SK-N-SH (cell line): Measurements from ENCODE around the gene PRPS1. TPM values are rescaled to one million over a fixed set of nuclear protein-coding genes. Genes with fewer than 3 reads are reported as not detected.

Experiments
- CTCF ChIA-PET: fragments of 300-600, 350-600 bp; formaldehyde crosslinking; extraction: SDS; loops from one replicate; lab custom pipeline; 2021; lab: Yijun Ruan, JAX
- POLR2A ChIA-PET: fragments of 350-600 bp; sonication (Branson Sonifier 250); formaldehyde crosslinking; extraction: SDS; loops from one replicate; lab custom pipeline; 2020; ENCODE audit warnings: antibody characterized with exemption, inconsistent platforms; lab: Yijun Ruan, JAX
- DNase-seq: peaks from one replicate; pipeline ENCODE4 v3.0.0; 2012
- H2AFZ ChIP-seq: fragments of 200-600 bp; sonication (generic); 2 replicates; pipeline ENCODE4 v1.8.1; 2016; ENCODE audit warnings: antibody characterized with exemption, mild to moderate bottlenecking, low read depth
- H3F3A ChIP-seq: fragments of 200-600 bp; sonication (generic); replicated peaks from 2 replicates; pipeline ENCODE3; 2016; ENCODE audit warnings: antibody characterized with exemption, mild to moderate bottlenecking; ENCODE audit not compliant: insufficient read depth
- H3K27ac ChIP-seq, 2 experiments: fragments of 200-500 bp in 1 of 2; fragments of 200-600 bp in 1 of 2; sonication (Bioruptor generic) in 1 of 2; sonication (generic), shearing (Covaris generic) in 1 of 2; 2 replicates each; pipeline versions ENCODE4 v1.5.1 to v1.6.1; 2014 to 2016; ENCODE audit warnings: low read depth in 2 of 2, inconsistent platforms in 1 of 2, low read length in 1 of 2, mild to moderate bottlenecking in 1 of 2, mixed read lengths in 1 of 2
- H3K27me3 ChIP-seq: fragments of 200-600 bp; sonication (generic), shearing (Covaris generic); 2 replicates; pipeline ENCODE4 v1.6.1; 2016; ENCODE audit warnings: mixed run types; ENCODE audit not compliant: insufficient read depth
- H3K36me3 ChIP-seq, 2 experiments: fragments of 200-500 bp in 1 of 2; fragments of 200-600 bp in 1 of 2; sonication (Bioruptor generic) in 1 of 2; sonication (generic) in 1 of 2; replicated peaks in 1 of 2; 2 replicates each; pipeline versions ENCODE3 to v1.5.1; 2014 to 2016; ENCODE audit warnings: low read length in 1 of 2, mild to moderate bottlenecking in 1 of 2; ENCODE audit not compliant: insufficient read depth in 2 of 2, control insufficient read depth in 1 of 2
- H3K4me1 ChIP-seq, 2 experiments: fragments of 200-500 bp in 1 of 2; fragments of 200-600 bp in 1 of 2; sonication (Bioruptor generic) in 1 of 2; sonication (generic), shearing (Covaris generic) in 1 of 2; 2 replicates each; pipeline versions ENCODE4 v1.5.1 to v1.6.1; 2014 to 2016; ENCODE audit warnings: low read depth in 1 of 2, low read length in 1 of 2, mixed run types in 1 of 2; ENCODE audit not compliant: insufficient read depth in 2 of 2, control insufficient read depth in 1 of 2
- H3K4me2 ChIP-seq: fragments of 200-600 bp; sonication (generic), shearing (Covaris generic); 2 replicates; pipeline ENCODE4 v1.6.1; 2017; ENCODE audit warnings: mixed run types
- H3K4me3 ChIP-seq, 2 experiments: fragments of 200-500 bp in 1 of 2; fragments of 200-600 bp in 1 of 2; sonication (Bioruptor generic) in 1 of 2; sonication (generic), shearing (Covaris generic) in 1 of 2; 2 replicates each; pipeline versions ENCODE4 v1.5.1 to v1.8.1; 2014 to 2016; ENCODE audit warnings: low read depth in 2 of 2, inconsistent platforms in 1 of 2, low read length in 1 of 2, mild to moderate bottlenecking in 1 of 2, mixed read lengths in 1 of 2, moderate library complexity in 1 of 2
- H3K79me2 ChIP-seq: fragments of 200-600 bp; sonication (generic); 2 replicates; pipeline ENCODE4 v1.8.1; 2017; ENCODE audit warnings: mild to moderate bottlenecking; ENCODE audit not compliant: insufficient read depth
- H3K9ac ChIP-seq: fragments of 200-600 bp; sonication (generic); 2 replicates; pipeline ENCODE4 v1.6.1; 2017; ENCODE audit warnings: mixed run types
- H3K9me2 ChIP-seq: fragments of 200-600 bp; sonication (generic); 2 replicates; pipeline ENCODE4 v1.6.1; 2017; ENCODE audit warnings: mixed run types
- H3K9me3 ChIP-seq: fragments of 200-600 bp; sonication (generic); 2 replicates; pipeline ENCODE4 v1.6.1; 2017; ENCODE audit warnings: mixed run types, mild to moderate bottlenecking, moderate library complexity
- H4K20me1 ChIP-seq: fragments of 200-600 bp; sonication (generic); 2 replicates; pipeline ENCODE4 v1.6.1; 2017; ENCODE audit warnings: mild to moderate bottlenecking, mixed run types; ENCODE audit not compliant: insufficient read depth
- CHD2 ChIP-seq: fragments of 150-350 bp; IDR thresholded peaks from 2 replicates; pipeline ENCODE4 v1.6.1; 2018; ENCODE audit warnings: low read length; ENCODE audit not compliant: partially characterized antibody
- EZH2phosphoT487 ChIP-seq: fragments of 200-600 bp; sonication (generic); IDR thresholded peaks from 2 replicates; pipeline ENCODE4 v1.6.1; 2017; ENCODE audit warnings: low read depth, mixed run types, mild to moderate bottlenecking, antibody characterized with exemption, moderate library complexity, borderline replicate concordance
- FOXJ3 ChIP-seq: sonication (generic); formaldehyde crosslinking; IDR thresholded peaks from 2 replicates; pipeline ENCODE4 v1.5.1; 2020; ENCODE audit warnings: mild to moderate bottlenecking, missing genetic modification reagents
- FOXM1 ChIP-seq: IDR thresholded peaks from 2 replicates; pipeline ENCODE4 v1.4.0; 2012; ENCODE audit warnings: low read depth, mild to moderate bottlenecking
- GABPA ChIP-seq: IDR thresholded peaks from 2 replicates; pipeline ENCODE4 v1.4.0; 2012; ENCODE audit warnings: low read depth, mild to moderate bottlenecking
- GATA2 ChIP-seq: sonication (generic); formaldehyde crosslinking; IDR thresholded peaks from 2 replicates; pipeline ENCODE4 v1.5.0; 2020; ENCODE audit warnings: mild to moderate bottlenecking, missing genetic modification reagents
- JUND ChIP-seq: IDR thresholded peaks from 2 replicates; pipeline ENCODE4 v1.4.0; 2012
- NRF1 ChIP-seq: IDR thresholded peaks from 2 replicates; pipeline ENCODE4 v1.6.1; 2012; ENCODE audit warnings: low read depth, mild to moderate bottlenecking, low read length
- RAD21 ChIP-seq: IDR thresholded peaks from 2 replicates; pipeline ENCODE4 v1.6.1; 2012; ENCODE audit warnings: mild to moderate bottlenecking, low read length
- RCOR1 ChIP-seq: fragments of 150-350 bp; IDR thresholded peaks from 2 replicates; pipeline ENCODE4 v1.6.1; 2017; ENCODE audit warnings: antibody characterized with exemption, low read length
- RXRA ChIP-seq: IDR thresholded peaks from 2 replicates; pipeline ENCODE4 v1.4.0; 2012; ENCODE audit warnings: low read depth, mild to moderate bottlenecking, borderline replicate concordance
- SIN3A ChIP-seq: IDR thresholded peaks from 2 replicates; pipeline ENCODE4 v1.6.1; 2012; ENCODE audit warnings: low read depth, mild to moderate bottlenecking, low read length, moderate library complexity, borderline replicate concordance
- TCF12 ChIP-seq: IDR thresholded peaks from 2 replicates; pipeline ENCODE4 v1.4.0; 2012
- TEAD4 ChIP-seq: IDR thresholded peaks from 2 replicates; pipeline ENCODE4 v1.4.0; 2012; ENCODE audit warnings: mild to moderate bottlenecking, borderline replicate concordance; ENCODE audit not compliant: insufficient read depth
- YY1 ChIP-seq: IDR thresholded peaks from 2 replicates; pipeline ENCODE4 v1.4.0; 2012; ENCODE audit warnings: low read depth, mild to moderate bottlenecking
- ZBTB33 ChIP-seq: IDR thresholded peaks from 2 replicates; pipeline ENCODE4 v1.4.0; 2012; ENCODE audit warnings: low read depth, borderline replicate concordance
- WGBS: methylation state at CpG from one replicate; pipeline ENCODE4 v1.1.6; 2017; ENCODE audit warnings: low lambda C conversion rate; 5-methylcytosine and 5-hydroxymethylcytosine counted together
- polyA plus RNA-seq, 3 experiments: library from polyadenylated mRNA; depleted of rRNA; stranded (reverse); fragments of >200 nt; gene quantifications; 2 replicates each; pipeline ENCODE4 v1.2.3, GENCODE V29; 2012
- TF ChIP-seq, protein P1 (sequence below): IDR thresholded peaks from 2 replicates; pipeline ENCODE4; 2012
- TF ChIP-seq, protein P2 (sequence below): IDR thresholded peaks from 2 replicates; pipeline ENCODE4 v1.6.1; 2012; ENCODE audit warnings: mild to moderate bottlenecking, low read depth, low read length, moderate library complexity

The PRPS1 gene
- polyA plus RNA-seq, 1 of the 3 experiments (the other 2 are of a cell fraction), result 42.3 TPM

DNA sequence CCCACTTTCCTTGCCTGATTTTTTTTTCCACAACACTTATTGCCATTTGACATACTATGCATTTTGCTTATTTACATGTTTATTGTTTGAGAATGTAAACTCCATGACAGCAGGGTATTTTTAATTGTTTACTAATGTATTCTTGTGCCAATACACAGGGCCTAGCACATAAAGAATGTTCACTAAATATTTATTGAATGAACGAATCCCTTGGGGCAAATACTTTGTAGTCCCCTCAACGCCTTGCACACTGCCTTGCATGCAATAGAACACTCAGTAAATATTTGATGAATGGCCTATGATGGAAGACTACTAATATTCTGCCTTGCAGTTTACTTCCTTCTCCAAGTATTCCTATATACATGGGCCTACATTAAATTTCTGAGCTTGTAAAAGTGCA is 1.4 kb upstream of the PRPS1 start:
- WGBS, result 46% methylated on average over 2 of the region's 2 CpGs
- Histone ChIP-seq H3K27me3 (no peaks in the 10 kb centered on the region; the same call in 1 of the 2 replicates), H3K4me1 (no peaks in the 10 kb centered on the region), H3K4me2 (no peak overlapping the region), H3K27ac (no peak overlapping the region), H3K79me2 (peaks cover 35% of the 10 kb centered on the region), H3K36me3 (no peaks in the 10 kb centered on the region), H2AFZ (no peak overlapping the region), H3F3A (no peaks in the 10 kb centered on the region), H3K9me2 (no peaks in the 10 kb centered on the region), H3K9ac (no peak overlapping the region), H4K20me1 (peaks cover 7% of the 10 kb centered on the region; the same call in 1 of the 2 replicates), H3K9me3 (no peaks in the 10 kb centered on the region), H3K4me3 (no peak overlapping the region)
- POLR2A ChIA-PET, result no interaction called here
- CTCF ChIA-PET, result no interaction called here
- no peak for DNase-seq
- TF ChIP-seq EZH2phosphoT487 (no peak), YY1 (no peak), RCOR1 (no peak), GATA2 (no peak), TEAD4 (no peak), RAD21 (no peak), SIN3A (no peak), FOXM1 (no peak), TCF12 (no peak), FOXJ3 (CRISPR knock-in tag) (no peak), JUND (no peak), CHD2 (no peak), GABPA (no peak), ZBTB33 (no peak), RXRA (no peak), NRF1 (no peak)
- TF ChIP-seq, protein P1, sequence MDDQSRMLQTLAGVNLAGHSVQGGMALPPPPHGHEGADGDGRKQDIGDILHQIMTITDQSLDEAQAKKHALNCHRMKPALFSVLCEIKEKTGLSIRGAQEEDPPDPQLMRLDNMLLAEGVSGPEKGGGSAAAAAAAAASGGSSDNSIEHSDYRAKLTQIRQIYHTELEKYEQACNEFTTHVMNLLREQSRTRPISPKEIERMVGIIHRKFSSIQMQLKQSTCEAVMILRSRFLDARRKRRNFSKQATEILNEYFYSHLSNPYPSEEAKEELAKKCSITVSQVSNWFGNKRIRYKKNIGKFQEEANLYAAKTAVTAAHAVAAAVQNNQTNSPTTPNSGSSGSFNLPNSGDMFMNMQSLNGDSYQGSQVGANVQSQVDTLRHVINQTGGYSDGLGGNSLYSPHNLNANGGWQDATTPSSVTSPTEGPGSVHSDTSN, result no peak
- TF ChIP-seq, protein P2, sequence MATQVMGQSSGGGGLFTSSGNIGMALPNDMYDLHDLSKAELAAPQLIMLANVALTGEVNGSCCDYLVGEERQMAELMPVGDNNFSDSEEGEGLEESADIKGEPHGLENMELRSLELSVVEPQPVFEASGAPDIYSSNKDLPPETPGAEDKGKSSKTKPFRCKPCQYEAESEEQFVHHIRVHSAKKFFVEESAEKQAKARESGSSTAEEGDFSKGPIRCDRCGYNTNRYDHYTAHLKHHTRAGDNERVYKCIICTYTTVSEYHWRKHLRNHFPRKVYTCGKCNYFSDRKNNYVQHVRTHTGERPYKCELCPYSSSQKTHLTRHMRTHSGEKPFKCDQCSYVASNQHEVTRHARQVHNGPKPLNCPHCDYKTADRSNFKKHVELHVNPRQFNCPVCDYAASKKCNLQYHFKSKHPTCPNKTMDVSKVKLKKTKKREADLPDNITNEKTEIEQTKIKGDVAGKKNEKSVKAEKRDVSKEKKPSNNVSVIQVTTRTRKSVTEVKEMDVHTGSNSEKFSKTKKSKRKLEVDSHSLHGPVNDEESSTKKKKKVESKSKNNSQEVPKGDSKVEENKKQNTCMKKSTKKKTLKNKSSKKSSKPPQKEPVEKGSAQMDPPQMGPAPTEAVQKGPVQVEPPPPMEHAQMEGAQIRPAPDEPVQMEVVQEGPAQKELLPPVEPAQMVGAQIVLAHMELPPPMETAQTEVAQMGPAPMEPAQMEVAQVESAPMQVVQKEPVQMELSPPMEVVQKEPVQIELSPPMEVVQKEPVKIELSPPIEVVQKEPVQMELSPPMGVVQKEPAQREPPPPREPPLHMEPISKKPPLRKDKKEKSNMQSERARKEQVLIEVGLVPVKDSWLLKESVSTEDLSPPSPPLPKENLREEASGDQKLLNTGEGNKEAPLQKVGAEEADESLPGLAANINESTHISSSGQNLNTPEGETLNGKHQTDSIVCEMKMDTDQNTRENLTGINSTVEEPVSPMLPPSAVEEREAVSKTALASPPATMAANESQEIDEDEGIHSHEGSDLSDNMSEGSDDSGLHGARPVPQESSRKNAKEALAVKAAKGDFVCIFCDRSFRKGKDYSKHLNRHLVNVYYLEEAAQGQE, result no peak
